NT2/D1 (cell line): Measurements from ENCODE around the gene C3orf22.

Experiments used
- SUZ12 ChIP-seq: IDR thresholded peaks from 2 replicates; pipeline ENCODE4 v1.6.1; 2011; ENCODE audit not compliant: insufficient read length, insufficient read depth; ENCODE audit errors: extremely low read depth
- YY1 ChIP-seq: IDR thresholded peaks from 2 replicates; pipeline ENCODE4 v1.6.1; 2011; ENCODE audit not compliant: insufficient read length, insufficient read depth

- TF ChIP-seq SUZ12, result no peak
- no peak for TF ChIP-seq YY1
Measured at GRCh38 chr3:126551839-126552687, 6.7 kb downstream of the C3orf22 start.
